Right forelimb (tissue), 1 donor: ENCODE measurements around the gene PHACTR3.

ENCODE experiments used
- DNase-seq: peaks from one replicate; pipeline ENCODE4 v3.0.0-alpha.2; 2018

The PHACTR3 gene

GRCh38 chr20:59764037-59764436, 159.7 kb downstream of the PHACTR3 start:
- DNase-seq = no peak

- DNase-seq = no peak
Observed at GRCh38 chr20:59765599-59766177, 161.3 kb downstream of the PHACTR3 start.

- DNase-seq = no peak
Observed at GRCh38 chr20:59767656-59768055, 163.3 kb downstream of the PHACTR3 start.

GRCh38 chr20:59770270-59770669, 165.9 kb downstream of the PHACTR3 start:
- DNase-seq = no peak

- DNase-seq = no peak
Observed at GRCh38 chr20:59770851-59771250, 166.5 kb downstream of the PHACTR3 start.

- peak; percentile 41 for DNase-seq
Observed at GRCh38 chr20:59771506-59772372, 167.4 kb downstream of the PHACTR3 start.

GRCh38 chr20:59772373-59772705, 168.0 kb downstream of the PHACTR3 start:
- peak; percentile 6 for DNase-seq

- peak; percentile 25 for DNase-seq
Observed at GRCh38 chr20:59772931-59773913, 168.9 kb downstream of the PHACTR3 start.

GRCh38 chr20:59774204-59774641, 169.9 kb downstream of the PHACTR3 start:
- peak; percentile 11 for DNase-seq

GRCh38 chr20:59774921-59775686, 170.8 kb downstream of the PHACTR3 start:
- peak; percentile 16 for DNase-seq

- peak; percentile 30 for DNase-seq
Observed at GRCh38 chr20:59775687-59776055, 171.3 kb downstream of the PHACTR3 start.

- DNase-seq = no peak
Observed at GRCh38 chr20:59776059-59776603, 171.8 kb downstream of the PHACTR3 start.

GRCh38 chr20:59776626-59777330, 172.4 kb downstream of the PHACTR3 start:
- peak; percentile 19 for DNase-seq

- peak; percentile 3 for DNase-seq
Observed at GRCh38 chr20:59777331-59777725, 173.0 kb downstream of the PHACTR3 start.

GRCh38 chr20:59777814-59778575, 173.7 kb downstream of the PHACTR3 start:
- DNase-seq = peak; percentile 30

- peak; percentile 25 for DNase-seq
Observed at GRCh38 chr20:59778615-59779200, 174.4 kb downstream of the PHACTR3 start.

- peak; percentile 12 for DNase-seq
Observed at GRCh38 chr20:59779656-59780380, 175.5 kb downstream of the PHACTR3 start.

GRCh38 chr20:59780494-59781185, 176.3 kb downstream of the PHACTR3 start:
- DNase-seq = no peak

- peak; percentile 13 for DNase-seq
Observed at GRCh38 chr20:59781226-59781625, 176.9 kb downstream of the PHACTR3 start.
